NCI-H2081 treated with DMSO at 0.1 percent for 48 hours (cell line): ENCODE results near the gene PRSS56.

Source experiments
- DNase-seq: peaks from one replicate; lab custom pipeline; 2025; lab: John Stamatoyannopoulos, UW

The PRSS56 gene

GRCh38 chr2:232502511-232502910 lies 17.7 kb upstream of the PRSS56 start:
- DNase-seq = no peak

GRCh38 chr2:232502911-232503808 lies 17.0 kb upstream of the PRSS56 start:
- DNase-seq = no peak

- no peak for DNase-seq
These were observed 16.3 kb upstream of the PRSS56 start for GRCh38 chr2:232503809-232504323.

- no peak for DNase-seq
These were observed 15.8 kb upstream of the PRSS56 start for GRCh38 chr2:232504438-232504837.

- no peak for DNase-seq
These were observed 14.3 kb upstream of the PRSS56 start for GRCh38 chr2:232505856-232506255.

- no peak for DNase-seq
These were observed 13.5 kb upstream of the PRSS56 start for GRCh38 chr2:232506709-232507108.

GRCh38 chr2:232508251-232508650 lies 11.9 kb upstream of the PRSS56 start:
- no peak for DNase-seq

- DNase-seq = no peak
These were observed 8.8 kb upstream of the PRSS56 start for GRCh38 chr2:232511336-232511890.

GRCh38 chr2:232512602-232513001 lies 7.6 kb upstream of the PRSS56 start:
- DNase-seq = no peak

GRCh38 chr2:232513353-232513752 lies 6.8 kb upstream of the PRSS56 start:
- no peak for DNase-seq

- no peak for DNase-seq
These were observed 4.5 kb upstream of the PRSS56 start for GRCh38 chr2:232515639-232516038.

- DNase-seq = no peak
These were observed 3.6 kb upstream of the PRSS56 start for GRCh38 chr2:232516551-232516950.

- no peak for DNase-seq
These were observed 1.3 kb upstream of the PRSS56 start for GRCh38 chr2:232518844-232519243.

- DNase-seq = no peak
These were observed 301 bp downstream of the PRSS56 start for GRCh38 chr2:232520489-232520888.

- DNase-seq = no peak
These were observed 910 bp downstream of the PRSS56 start for GRCh38 chr2:232521098-232521497.

GRCh38 chr2:232521959-232522622 lies 1.9 kb downstream of the PRSS56 start:
- no peak for DNase-seq

GRCh38 chr2:232522623-232523401 lies 2.6 kb downstream of the PRSS56 start:
- DNase-seq = no peak

GRCh38 chr2:232523402-232523681 lies 3.2 kb downstream of the PRSS56 start:
- DNase-seq = no peak

- no peak for DNase-seq
These were observed 3.8 kb downstream of the PRSS56 start for GRCh38 chr2:232523682-232524597.

- no peak for DNase-seq
These were observed 4.6 kb downstream of the PRSS56 start for GRCh38 chr2:232524771-232525170.

- no peak for DNase-seq
These were observed 5.0 kb downstream of the PRSS56 start for GRCh38 chr2:232525199-232525598.
